WI38 (cell line): ENCODE data around the gene CEP20.
"Not testable (repeated sequence)": the region's sequence is repeated elsewhere in the genome, so short reads cannot be mapped to it uniquely, and the experiment has no call there.

Experiments
- H3K4me3 ChIP-seq: 2 replicates; pipeline ENCODE4 v1.5.1; 2011; ENCODE audit warnings: low read depth, mild to moderate bottlenecking, control low read depth, low read length
- TF ChIP-seq, protein P1 (sequence below): IDR thresholded peaks from 2 replicates; pipeline ENCODE4 v1.5.1; 2012; ENCODE audit warnings: low read depth, mild to moderate bottlenecking, control low read depth, low read length

Gene CEP20

DNA sequence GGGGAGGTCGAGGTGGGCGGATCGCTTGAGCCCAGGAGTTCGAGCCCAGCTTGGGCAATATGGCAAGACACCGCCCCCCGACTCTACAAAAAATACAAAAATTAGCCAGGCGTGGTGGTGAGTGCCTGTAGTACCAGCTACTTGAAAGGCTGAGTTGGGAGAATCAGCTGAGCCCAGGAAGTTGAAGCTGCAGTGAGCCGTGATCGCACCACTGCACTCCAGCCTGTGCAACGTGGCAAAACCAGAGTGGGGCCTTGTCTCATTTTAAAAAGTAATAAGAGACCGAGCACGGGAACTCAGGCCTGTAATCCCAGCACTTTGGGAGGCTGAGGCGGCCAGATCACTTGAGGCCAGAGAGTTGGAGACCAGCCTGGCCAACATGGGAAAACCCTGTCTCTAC lies 36.6 kb upstream of the CEP20 start:
- TF ChIP-seq, protein P1, sequence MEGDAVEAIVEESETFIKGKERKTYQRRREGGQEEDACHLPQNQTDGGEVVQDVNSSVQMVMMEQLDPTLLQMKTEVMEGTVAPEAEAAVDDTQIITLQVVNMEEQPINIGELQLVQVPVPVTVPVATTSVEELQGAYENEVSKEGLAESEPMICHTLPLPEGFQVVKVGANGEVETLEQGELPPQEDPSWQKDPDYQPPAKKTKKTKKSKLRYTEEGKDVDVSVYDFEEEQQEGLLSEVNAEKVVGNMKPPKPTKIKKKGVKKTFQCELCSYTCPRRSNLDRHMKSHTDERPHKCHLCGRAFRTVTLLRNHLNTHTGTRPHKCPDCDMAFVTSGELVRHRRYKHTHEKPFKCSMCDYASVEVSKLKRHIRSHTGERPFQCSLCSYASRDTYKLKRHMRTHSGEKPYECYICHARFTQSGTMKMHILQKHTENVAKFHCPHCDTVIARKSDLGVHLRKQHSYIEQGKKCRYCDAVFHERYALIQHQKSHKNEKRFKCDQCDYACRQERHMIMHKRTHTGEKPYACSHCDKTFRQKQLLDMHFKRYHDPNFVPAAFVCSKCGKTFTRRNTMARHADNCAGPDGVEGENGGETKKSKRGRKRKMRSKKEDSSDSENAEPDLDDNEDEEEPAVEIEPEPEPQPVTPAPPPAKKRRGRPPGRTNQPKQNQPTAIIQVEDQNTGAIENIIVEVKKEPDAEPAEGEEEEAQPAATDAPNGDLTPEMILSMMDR: no peak
- no peak overlapping the region for H3K4me3 ChIP-seq

DNA sequence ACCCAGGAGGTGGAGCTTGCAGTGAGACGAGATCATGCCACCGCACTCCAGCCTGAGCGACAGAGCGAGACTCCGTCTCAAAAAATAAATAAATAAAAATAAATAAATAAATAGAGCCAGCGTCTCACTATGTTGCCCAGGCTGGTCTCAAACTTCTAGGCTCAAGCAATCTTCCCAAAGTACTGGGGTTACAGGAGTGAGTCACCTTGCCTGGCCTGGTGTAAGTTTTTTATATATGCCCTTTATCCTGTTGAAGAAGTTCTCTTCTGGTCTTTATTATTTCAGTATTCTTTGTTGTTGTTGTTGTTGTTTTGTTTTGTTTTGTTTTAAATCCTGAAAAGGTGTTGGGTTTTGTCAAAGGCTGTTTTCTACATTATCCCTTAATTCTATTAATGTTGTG lies 30.9 kb upstream of the CEP20 start:
- no peak overlapping the region for H3K4me3 ChIP-seq
- TF ChIP-seq, protein P1: no peak

DNA sequence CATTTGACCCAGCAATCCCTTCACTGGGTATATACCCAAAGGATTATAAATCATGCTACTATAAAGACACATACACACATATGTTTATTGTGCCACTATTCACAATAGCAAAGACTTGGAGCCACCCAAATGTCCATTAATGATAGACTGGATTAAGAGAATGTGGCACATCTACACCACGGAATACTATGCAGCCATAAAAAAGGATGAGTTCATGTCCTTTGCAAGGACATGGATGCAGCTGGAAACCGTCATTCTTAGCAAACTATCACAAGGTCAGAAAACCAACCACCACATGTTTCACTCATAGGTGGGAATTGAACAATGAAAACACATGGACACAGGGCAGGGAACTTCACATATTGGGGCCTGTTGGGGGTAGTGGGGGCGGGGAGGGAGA lies 29.9 kb upstream of the CEP20 start:
- H3K4me3 ChIP-seq: not testable (repeated sequence)

DNA sequence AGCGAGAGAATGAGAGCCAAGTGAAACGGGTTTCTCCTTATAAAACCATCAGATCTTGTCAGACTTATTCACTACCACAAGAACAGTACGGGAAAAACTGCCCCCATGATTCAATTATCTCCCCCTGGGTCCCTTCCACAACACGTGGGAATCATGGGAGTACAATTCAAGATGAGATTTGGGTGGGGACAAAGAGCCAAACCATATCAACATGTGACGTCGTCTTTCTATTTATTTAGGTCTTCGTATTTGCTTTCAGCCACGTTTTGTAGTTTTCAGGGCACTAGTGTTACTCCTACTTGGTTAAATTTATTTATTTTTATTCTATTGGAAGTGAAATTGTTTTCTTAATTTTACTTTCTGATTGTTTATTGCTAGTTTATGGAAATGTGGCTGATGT lies 27.9 kb upstream of the CEP20 start:
- TF ChIP-seq, protein P1: no peak
- H3K4me3 ChIP-seq: no peak overlapping the region

DNA sequence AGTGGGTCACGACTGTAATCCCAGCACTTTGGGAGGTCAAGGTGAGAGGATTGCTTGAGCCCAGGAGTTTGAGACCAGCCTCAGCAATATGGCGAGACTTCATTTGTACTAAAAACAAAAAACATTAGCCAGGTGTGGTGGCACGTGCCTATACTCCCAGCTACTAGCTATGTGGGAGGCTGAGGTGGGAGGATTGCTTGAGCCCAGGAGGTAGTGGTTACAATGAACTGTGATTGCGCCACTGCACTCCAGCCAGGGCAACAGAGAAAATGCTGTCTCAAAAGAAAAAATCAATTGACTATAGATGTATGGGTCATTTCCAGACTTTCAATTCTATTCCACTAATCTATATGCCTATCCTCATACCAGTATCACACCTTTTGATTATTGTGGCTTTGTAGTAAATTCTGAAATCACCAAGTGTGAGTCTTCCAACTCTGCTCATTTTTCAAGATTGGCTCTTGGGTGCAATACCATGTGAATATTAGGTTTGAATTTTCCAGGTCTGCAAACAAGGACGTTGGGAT lies 27.2 kb upstream of the CEP20 start:
- TF ChIP-seq, protein P1: no peak

DNA sequence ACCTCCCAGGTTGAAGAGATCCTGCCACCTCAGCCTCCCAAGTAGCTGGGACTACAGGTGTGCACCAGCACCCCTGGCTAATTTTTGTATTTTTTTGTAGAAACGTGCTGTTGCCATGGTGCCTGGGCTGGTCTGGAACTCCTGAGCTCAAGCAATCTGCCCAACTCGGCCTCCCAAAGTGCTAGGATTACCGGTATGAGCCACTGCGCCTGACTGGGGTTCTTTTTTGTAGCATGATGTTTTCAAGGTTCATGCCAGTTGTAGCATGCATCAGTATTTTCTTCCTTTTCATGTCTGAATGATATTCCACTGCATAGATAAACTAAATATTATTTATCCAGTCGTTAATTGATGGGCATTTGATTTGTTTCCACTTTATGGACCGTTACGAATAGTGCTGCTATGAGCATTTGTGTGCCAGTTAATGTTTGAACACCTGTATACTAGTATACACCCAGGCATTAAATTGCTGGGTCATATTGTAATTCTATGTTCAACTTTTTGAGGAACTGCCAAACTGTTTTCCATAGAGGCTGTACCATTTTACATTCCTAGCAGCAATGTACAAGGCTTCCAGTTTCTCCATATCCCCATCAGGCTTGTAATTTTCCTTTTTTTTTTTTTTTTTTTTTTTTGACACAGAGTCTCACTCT lies 24.8 kb upstream of the CEP20 start:
- TF ChIP-seq, protein P1: no peak
- no peak overlapping the region for H3K4me3 ChIP-seq

More for the DNA sequence above, 27.2 kb upstream of the CEP20 start:
- no peak overlapping the region for H3K4me3 ChIP-seq

DNA sequence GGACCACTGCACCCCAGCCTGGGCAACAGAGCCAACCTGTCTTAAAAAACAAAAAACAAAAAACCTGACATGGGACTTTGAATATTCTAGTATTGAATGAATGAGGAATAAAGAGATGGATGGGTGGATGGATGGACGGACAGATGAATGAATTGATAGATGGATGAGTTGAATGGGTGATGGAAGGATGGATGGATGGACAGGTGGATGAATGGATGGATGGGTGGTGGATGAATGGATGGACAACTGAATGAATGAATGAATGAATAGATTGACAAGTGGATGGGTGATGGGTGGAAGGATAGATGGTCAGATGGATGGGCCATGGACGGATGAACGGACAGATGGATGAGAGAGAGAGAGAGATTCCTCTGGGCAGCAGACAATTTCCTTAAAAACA lies 22.8 kb upstream of the CEP20 start:
- no peak overlapping the region for H3K4me3 ChIP-seq
- TF ChIP-seq, protein P1: no peak
